Measurements from ENCODE around the gene ATG101. TPM values are rescaled to one million over a fixed set of nuclear protein-coding genes. Genes with fewer than 3 reads are reported as not detected.

ATG101 gene
- total and polyA plus RNA-seq, 2 experiments from 2014 or later: 27.7 to 60.3 TPM

- TF ChIP-seq EZH2phosphoT487 (IDR thresholded peaks at IDR 0.05; ENCODE audit: unreplicated experiment) (no peak), STAT1 (IDR thresholded peaks at IDR 0.05; ENCODE audit: unreplicated experiment) (no peak), CTCF (conservative IDR thresholded peaks at IDR 0.05; ENCODE audit: low read depth in 2 of 2) (no peak), EZH2 (IDR thresholded peaks at IDR 0.05; ENCODE audit: low read depth, unreplicated experiment) (no peak), ZNF114 (CRISPR knock-in tag; IDR thresholded peaks at IDR 0.05) (no peak), ZNF331 (CRISPR knock-in tag; IDR thresholded peaks at IDR 0.05; ENCODE audit: low read depth) (no peak), NANOG (IDR thresholded peaks at IDR 0.05; ENCODE audit: borderline replicate concordance) (no peak)
- TF ChIP-seq, protein P1, sequence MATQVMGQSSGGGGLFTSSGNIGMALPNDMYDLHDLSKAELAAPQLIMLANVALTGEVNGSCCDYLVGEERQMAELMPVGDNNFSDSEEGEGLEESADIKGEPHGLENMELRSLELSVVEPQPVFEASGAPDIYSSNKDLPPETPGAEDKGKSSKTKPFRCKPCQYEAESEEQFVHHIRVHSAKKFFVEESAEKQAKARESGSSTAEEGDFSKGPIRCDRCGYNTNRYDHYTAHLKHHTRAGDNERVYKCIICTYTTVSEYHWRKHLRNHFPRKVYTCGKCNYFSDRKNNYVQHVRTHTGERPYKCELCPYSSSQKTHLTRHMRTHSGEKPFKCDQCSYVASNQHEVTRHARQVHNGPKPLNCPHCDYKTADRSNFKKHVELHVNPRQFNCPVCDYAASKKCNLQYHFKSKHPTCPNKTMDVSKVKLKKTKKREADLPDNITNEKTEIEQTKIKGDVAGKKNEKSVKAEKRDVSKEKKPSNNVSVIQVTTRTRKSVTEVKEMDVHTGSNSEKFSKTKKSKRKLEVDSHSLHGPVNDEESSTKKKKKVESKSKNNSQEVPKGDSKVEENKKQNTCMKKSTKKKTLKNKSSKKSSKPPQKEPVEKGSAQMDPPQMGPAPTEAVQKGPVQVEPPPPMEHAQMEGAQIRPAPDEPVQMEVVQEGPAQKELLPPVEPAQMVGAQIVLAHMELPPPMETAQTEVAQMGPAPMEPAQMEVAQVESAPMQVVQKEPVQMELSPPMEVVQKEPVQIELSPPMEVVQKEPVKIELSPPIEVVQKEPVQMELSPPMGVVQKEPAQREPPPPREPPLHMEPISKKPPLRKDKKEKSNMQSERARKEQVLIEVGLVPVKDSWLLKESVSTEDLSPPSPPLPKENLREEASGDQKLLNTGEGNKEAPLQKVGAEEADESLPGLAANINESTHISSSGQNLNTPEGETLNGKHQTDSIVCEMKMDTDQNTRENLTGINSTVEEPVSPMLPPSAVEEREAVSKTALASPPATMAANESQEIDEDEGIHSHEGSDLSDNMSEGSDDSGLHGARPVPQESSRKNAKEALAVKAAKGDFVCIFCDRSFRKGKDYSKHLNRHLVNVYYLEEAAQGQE (IDR thresholded peaks at IDR 0.05; ENCODE audit: unreplicated experiment): no peak
- Histone ChIP-seq H4K20me1 (replicated peaks; ENCODE audit: insufficient read depth) (peaks cover 8% of the 10 kb centered on the region), H3F3A (replicated peaks; ENCODE audit: low read depth) (0 out of 2 replicates have a peak, but pooled peaks cover 2% of the 10 kb centered on the region), H3K27ac (ENCODE audit: low read depth) (no peak overlapping the region), H3K79me2 (replicated peaks; ENCODE audit: insufficient read depth) (0 out of 2 replicates have a peak, but pooled peaks cover under 1% of the 10 kb centered on the region), H3K4me3 (no peak overlapping the region), H3K9me2 (ENCODE audit: insufficient read depth) (no peaks in the 10 kb centered on the region), H3K27me3 (ENCODE audit: insufficient read depth) (peaks cover 19% of the 10 kb centered on the region), H2AFZ (no peak overlapping the region), H3K4me2 (no peak overlapping the region), H3K4me1 (ENCODE audit: insufficient read depth) (no peaks in the 10 kb centered on the region), H3K36me3 (ENCODE audit: insufficient read depth) (no peaks in the 10 kb centered on the region)
- Mint-ChIP-seq H3K4me1 (peaks cover 14% of the 10 kb centered on the region), H3K4me3 (no peak overlapping the region), H3K27me3 (ENCODE audit: insufficient read depth, low read depth, poor library complexity) (peaks cover 20% of the 10 kb centered on the region), H3K36me3 (ENCODE audit: low read depth) (peaks cover 11% of the 10 kb centered on the region; the same call in 2 of the 3 replicates), H3K9me3 (no peaks in the 10 kb centered on the region; the same call in 2 of the 3 replicates), H3K27ac (no peak overlapping the region)
- DNase-seq (ENCODE audit: low spot score) (no peak), ATAC-seq (no peak)
Observed at GRCh38 chr12:52044292-52044983, 25.3 kb upstream of the ATG101 start.

GRCh38 chr12:52045794-52046199 is 24.0 kb upstream of the ATG101 start:
- Histone ChIP-seq H3K4me3 (no peak overlapping the region), H3K9me2 (ENCODE audit: insufficient read depth) (no peaks in the 10 kb centered on the region), H3K27me3 (ENCODE audit: insufficient read depth) (peaks cover 32% of the 10 kb centered on the region), H3K36me3 (ENCODE audit: insufficient read depth) (no peaks in the 10 kb centered on the region), H4K20me1 (replicated peaks; ENCODE audit: insufficient read depth) (peaks cover 13% of the 10 kb centered on the region), H3K4me2 (no peak overlapping the region), H3K4me1 (ENCODE audit: insufficient read depth) (peaks cover 9% of the 10 kb centered on the region; the same call in 1 of the 2 replicates), H3K27ac (ENCODE audit: low read depth) (no peak overlapping the region), H3K79me2 (replicated peaks; ENCODE audit: insufficient read depth) (no peaks in the 10 kb centered on the region), H2AFZ (no peak overlapping the region), H3F3A (replicated peaks; ENCODE audit: low read depth) (peaks cover 2% of the 10 kb centered on the region; the same call in 1 of the 2 replicates)
- TF ChIP-seq, protein P1 (IDR thresholded peaks at IDR 0.05; ENCODE audit: unreplicated experiment): no peak
- no peak for TF ChIP-seq ETS1 (IDR thresholded peaks at IDR 0.05)
- Mint-ChIP-seq H3K27me3 (ENCODE audit: insufficient read depth, low read depth, poor library complexity) (peaks cover 29% of the 10 kb centered on the region), H3K4me1 (peaks cover 25% of the 10 kb centered on the region), H3K27ac (no peak overlapping the region), H3K4me3 (no peak overlapping the region), H3K36me3 (ENCODE audit: low read depth) (peaks cover 11% of the 10 kb centered on the region; the same call in 2 of the 3 replicates), H3K9me3 (no peaks in the 10 kb centered on the region; the same call in 2 of the 3 replicates)
- DNase-seq (ENCODE audit: low spot score) (no peak), ATAC-seq (no peak)
